ENCODE measurements around the gene CPT1B.

CPT1B gene

DNA sequence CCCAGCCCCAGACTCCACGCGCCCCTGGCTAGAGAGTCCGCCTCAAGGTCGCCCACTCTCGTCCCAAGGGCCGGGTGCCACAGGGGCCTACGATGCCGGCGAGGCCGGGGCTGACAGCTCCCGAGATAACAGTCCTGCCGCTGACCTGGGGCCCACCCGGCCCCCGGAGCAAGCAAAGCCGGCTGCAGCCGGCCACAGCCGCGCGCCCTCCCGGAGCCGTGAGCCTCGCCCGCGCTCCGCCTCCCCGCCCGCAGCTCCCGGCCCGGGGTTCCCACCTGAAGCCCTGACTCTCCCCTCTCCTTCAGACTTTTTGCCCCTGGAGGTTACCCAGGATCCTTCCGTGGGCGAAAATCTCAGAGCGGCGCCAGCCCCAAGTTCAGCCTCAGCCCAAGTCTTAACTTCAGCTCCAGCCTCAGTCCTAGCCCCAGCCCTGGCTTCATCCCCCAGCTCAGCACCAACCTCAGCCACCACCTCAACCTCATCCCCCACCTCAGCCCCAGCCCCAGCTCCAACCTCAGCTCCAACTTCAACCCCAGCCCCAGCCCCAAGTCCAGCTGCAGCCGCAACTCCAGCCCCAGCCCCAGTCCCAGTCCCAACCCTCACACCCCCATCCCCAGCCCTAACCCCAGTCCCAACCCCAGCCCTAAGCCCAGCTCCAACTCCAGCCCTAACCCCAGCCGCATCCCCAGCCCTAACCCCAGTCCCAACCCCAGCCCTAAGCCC, 30.8 kb downstream of the CPT1B start:
- Histone ChIP-seq H2AFZ (ENCODE audit: low read depth, low read length) (no peak overlapping the region), H3K9ac (ENCODE audit: low read depth, low read length) (no peak overlapping the region), H3K4me2 (ENCODE audit: insufficient read depth, low read length) (no peak overlapping the region), H3K4me1 (ENCODE audit: insufficient read depth, low read length) (peaks cover 21% of the 10 kb centered on the region), H3K4me3 (ENCODE audit: low read depth in 1 of 2, low read length in 2 of 2) (no peak overlapping the region), H3K27me3 (ENCODE audit: insufficient read depth, low read length, poor library complexity) (peaks cover 13% of the 10 kb centered on the region), H4K20me1 (ENCODE audit: insufficient read depth, low read length) (peaks cover 7% of the 10 kb centered on the region), H3K36me3 (ENCODE audit: insufficient read depth, low read length) (no peaks in the 10 kb centered on the region), H3K79me2 (ENCODE audit: insufficient read depth, low read length) (no peaks in the 10 kb centered on the region), H3K9me3 (ENCODE audit: insufficient read depth, low read length, severe bottlenecking) (no peaks in the 10 kb centered on the region), H3K27ac (ENCODE audit: low read length) (no peak overlapping the region)
- ATAC-seq (ENCODE audit: insufficient read depth, low read depth) (no peak), DNase-seq (no peak)
- TF ChIP-seq, protein P1, sequence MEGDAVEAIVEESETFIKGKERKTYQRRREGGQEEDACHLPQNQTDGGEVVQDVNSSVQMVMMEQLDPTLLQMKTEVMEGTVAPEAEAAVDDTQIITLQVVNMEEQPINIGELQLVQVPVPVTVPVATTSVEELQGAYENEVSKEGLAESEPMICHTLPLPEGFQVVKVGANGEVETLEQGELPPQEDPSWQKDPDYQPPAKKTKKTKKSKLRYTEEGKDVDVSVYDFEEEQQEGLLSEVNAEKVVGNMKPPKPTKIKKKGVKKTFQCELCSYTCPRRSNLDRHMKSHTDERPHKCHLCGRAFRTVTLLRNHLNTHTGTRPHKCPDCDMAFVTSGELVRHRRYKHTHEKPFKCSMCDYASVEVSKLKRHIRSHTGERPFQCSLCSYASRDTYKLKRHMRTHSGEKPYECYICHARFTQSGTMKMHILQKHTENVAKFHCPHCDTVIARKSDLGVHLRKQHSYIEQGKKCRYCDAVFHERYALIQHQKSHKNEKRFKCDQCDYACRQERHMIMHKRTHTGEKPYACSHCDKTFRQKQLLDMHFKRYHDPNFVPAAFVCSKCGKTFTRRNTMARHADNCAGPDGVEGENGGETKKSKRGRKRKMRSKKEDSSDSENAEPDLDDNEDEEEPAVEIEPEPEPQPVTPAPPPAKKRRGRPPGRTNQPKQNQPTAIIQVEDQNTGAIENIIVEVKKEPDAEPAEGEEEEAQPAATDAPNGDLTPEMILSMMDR (IDR thresholded peaks at IDR 0.05; ENCODE audit: borderline replicate concordance, extremely low read depth, low read length, poor library complexity, severe bottlenecking), result no peak
- TF ChIP-seq EZH2 (IDR thresholded peaks at IDR 0.05; ENCODE audit: borderline replicate concordance, low read depth, low read length, severe bottlenecking), result no peak

DNA sequence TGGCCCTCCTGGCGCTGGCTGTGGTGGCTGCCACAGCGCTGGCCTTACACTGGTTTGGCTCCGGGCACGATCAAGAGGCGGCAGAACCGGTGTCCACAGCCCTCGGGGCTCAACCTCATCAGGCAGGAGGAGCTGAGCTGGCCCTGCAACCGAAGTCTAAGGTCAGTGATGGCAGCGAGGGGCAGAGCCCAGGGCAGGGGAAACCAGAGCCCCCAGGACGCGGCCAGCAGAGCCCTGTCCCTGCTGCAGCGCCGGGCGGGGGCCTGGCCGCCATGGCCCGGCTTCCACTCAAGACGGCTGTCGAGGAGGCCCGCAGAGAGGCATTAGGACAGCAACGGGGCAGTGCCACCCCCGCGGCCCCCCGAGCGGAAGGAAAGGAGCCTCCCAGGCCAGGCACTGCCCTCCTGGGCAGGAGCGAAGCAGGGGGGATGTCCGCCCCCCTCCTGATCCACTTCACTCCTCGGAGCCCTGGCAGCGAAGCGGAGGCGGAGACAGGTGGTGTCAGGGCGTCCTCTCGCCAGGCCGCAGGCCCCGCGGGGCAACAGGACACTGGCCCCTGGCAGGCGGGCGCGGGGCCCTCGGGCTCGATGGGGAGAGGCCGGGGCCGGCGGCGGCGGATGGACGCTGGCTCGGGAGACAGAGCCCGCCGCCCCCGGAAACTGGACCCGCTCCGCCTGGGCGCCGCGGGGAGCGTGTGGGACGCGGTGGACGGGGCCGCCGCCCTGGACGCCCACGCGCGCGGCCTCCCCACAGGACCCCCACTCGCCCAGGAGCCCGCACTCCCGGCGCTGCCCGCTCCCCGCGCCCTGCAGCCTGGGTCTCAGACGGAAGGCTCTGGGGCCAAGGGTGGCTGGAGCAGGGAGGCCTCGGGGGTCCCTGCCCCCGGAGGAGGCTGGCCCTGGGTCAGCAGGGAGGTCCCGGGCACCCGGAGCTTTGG, 31.6 kb downstream of the CPT1B start:
- no peak overlapping the region for H3K4me2 ChIP-seq (ENCODE audit: insufficient read depth, low read length)
- no peaks in the 10 kb centered on the region for H3K9me3 ChIP-seq (ENCODE audit: insufficient read depth, low read length, severe bottlenecking)
- H3K4me1 ChIP-seq (ENCODE audit: insufficient read depth, low read length), result peaks cover 21% of the 10 kb centered on the region
- H3K79me2 ChIP-seq (ENCODE audit: insufficient read depth, low read length), result no peaks in the 10 kb centered on the region
- DNase-seq, result no peak
- no peaks in the 10 kb centered on the region for H3K36me3 ChIP-seq (ENCODE audit: insufficient read depth, low read length)
- no peak overlapping the region for H2AFZ ChIP-seq (ENCODE audit: low read depth, low read length)
- no peak for ATAC-seq (ENCODE audit: insufficient read depth, low read depth)
- TF ChIP-seq, protein P1 (IDR thresholded peaks at IDR 0.05; ENCODE audit: borderline replicate concordance, extremely low read depth, low read length, poor library complexity, severe bottlenecking), result no peak
- no peak for TF ChIP-seq EZH2 (IDR thresholded peaks at IDR 0.05; ENCODE audit: borderline replicate concordance, low read depth, low read length, severe bottlenecking)
- no peak overlapping the region for H3K27ac ChIP-seq (ENCODE audit: low read length)
- H3K27me3 ChIP-seq (ENCODE audit: insufficient read depth, low read length, poor library complexity), result peaks cover 13% of the 10 kb centered on the region
- no peak overlapping the region for H3K9ac ChIP-seq (ENCODE audit: low read depth, low read length)
- H3K4me3 ChIP-seq (ENCODE audit: low read depth in 1 of 2, low read length in 2 of 2), result no peak overlapping the region
- peaks cover 7% of the 10 kb centered on the region for H4K20me1 ChIP-seq (ENCODE audit: insufficient read depth, low read length)

DNA sequence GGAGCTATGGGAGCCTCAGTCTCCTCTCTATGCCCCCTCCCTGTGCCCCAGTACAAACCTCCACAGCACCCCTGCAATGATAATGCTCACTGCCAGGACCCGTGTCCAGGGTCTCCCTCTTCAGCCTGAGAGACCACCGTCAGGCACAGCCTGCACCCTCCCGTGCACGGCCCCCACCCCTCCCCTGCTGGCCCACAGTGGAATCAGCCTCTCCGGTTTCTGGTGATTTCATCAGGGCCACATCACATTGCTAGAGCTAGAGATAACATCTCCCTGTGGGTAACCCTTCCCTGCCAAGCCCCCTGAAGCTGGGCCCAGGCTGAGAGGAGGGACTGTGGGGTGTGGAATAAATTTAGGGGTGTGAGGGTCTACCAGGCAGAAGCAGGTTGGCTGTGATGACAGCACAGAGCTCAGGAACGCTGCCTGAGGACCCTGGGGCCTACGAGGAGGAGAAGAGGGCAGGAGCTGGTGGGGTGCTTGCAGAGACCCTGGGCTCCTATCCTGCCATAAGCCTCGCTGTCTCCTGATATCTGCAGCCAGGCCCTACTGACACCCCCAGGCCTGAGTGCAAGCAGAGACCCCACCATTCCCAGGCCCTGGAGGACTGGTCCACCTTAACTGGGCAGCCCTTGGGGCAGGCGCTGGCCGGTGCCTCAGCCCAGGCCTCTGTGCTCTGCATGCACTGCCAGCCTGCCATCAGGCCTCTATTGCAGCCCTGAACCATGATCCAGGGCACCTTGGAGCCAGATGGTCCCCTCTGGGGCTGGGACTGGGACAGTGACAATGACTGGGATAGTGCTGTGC, 32.5 kb downstream of the CPT1B start, which contains the start of gene KLHDC7B:
Gene KLHDC7B, plus strand, starts transcription at position 378 of the 804 bp plus-strand sequence. Its CDS starts 345 bp downstream, at position 723.
- peak; percentile 60 for DNase-seq

More for the DNA sequence above, 32.5 kb downstream of the CPT1B start, which contains the start of gene KLHDC7B:
- Histone ChIP-seq H3K27me3 (ENCODE audit: insufficient read depth, low read length, poor library complexity) (peaks cover 13% of the 10 kb centered on the region), H3K9ac (ENCODE audit: low read depth, low read length) (no peak within 1 kb of the TSS), H3K4me3 (ENCODE audit: low read depth in 1 of 2, low read length in 2 of 2) (no peak within 1 kb of the TSS), H3K4me1 (ENCODE audit: insufficient read depth, low read length) (peaks cover 21% of the 10 kb centered on the region), H3K79me2 (ENCODE audit: insufficient read depth, low read length) (no peaks in the 10 kb centered on the region), H3K4me2 (ENCODE audit: insufficient read depth, low read length) (peak within 1 kb of the TSS; percentile 47; the same call in 1 of the 2 replicates), H3K36me3 (ENCODE audit: insufficient read depth, low read length) (no peaks in the 10 kb centered on the region), H3K27ac (ENCODE audit: low read length) (no peak within 1 kb of the TSS), H2AFZ (ENCODE audit: low read depth, low read length) (no peak within 1 kb of the TSS), H4K20me1 (ENCODE audit: insufficient read depth, low read length) (peaks cover 7% of the 10 kb centered on the region), H3K9me3 (ENCODE audit: insufficient read depth, low read length, severe bottlenecking) (no peaks in the 10 kb centered on the region)
- ATAC-seq (ENCODE audit: insufficient read depth, low read depth), result peak; percentile 65
- TF ChIP-seq, protein P1 (IDR thresholded peaks at IDR 0.05; ENCODE audit: borderline replicate concordance, extremely low read depth, low read length, poor library complexity, severe bottlenecking), result peak; percentile 30
- TF ChIP-seq EZH2 (IDR thresholded peaks at IDR 0.05; ENCODE audit: borderline replicate concordance, low read depth, low read length, severe bottlenecking), result no peak

Measured in DND-41 (cell line).